Suppressor macrophage (primary cell): Measurements from ENCODE around the gene RTL10.

Source experiments
- DNase-seq, 4 experiments: peaks; one replicate each; pipeline ENCODE4 v3.0.0-alpha.2; 2020 to 2022

The RTL10 gene

GRCh38 chr22:19821523-19822300 lies 33.0 kb downstream of the RTL10 start:
- peak in 1 of 4 experiments; percentile 2 for DNase-seq

- DNase-seq, result peak in 1 of 4 experiments; percentile 5
These were observed 33.7 kb downstream of the RTL10 start for GRCh38 chr22:19820880-19821522.

- no peak for DNase-seq
These were observed 34.5 kb downstream of the RTL10 start for GRCh38 chr22:19819911-19820879.

GRCh38 chr22:19819208-19819910 lies 35.3 kb downstream of the RTL10 start:
- DNase-seq, result no peak

GRCh38 chr22:19818324-19819207 lies 36.1 kb downstream of the RTL10 start:
- DNase-seq, result no peak

- DNase-seq, result no peak
These were observed 38.1 kb downstream of the RTL10 start for GRCh38 chr22:19816372-19817119.

- DNase-seq, result no peak
These were observed 38.8 kb downstream of the RTL10 start for GRCh38 chr22:19815823-19816290.

- no peak for DNase-seq
These were observed 39.4 kb downstream of the RTL10 start for GRCh38 chr22:19815093-19815822.

GRCh38 chr22:19814428-19814827 lies 40.2 kb downstream of the RTL10 start:
- no peak for DNase-seq

GRCh38 chr22:19812910-19813309 lies 41.8 kb downstream of the RTL10 start:
- no peak for DNase-seq

GRCh38 chr22:19811811-19812771 lies 42.6 kb downstream of the RTL10 start:
- no peak for DNase-seq

GRCh38 chr22:19811211-19811621 lies 43.5 kb downstream of the RTL10 start:
- DNase-seq, result no peak

- DNase-seq, result no peak
These were observed 44.1 kb downstream of the RTL10 start for GRCh38 chr22:19810381-19811201.

- DNase-seq, result no peak
These were observed 44.9 kb downstream of the RTL10 start for GRCh38 chr22:19809741-19810140.

GRCh38 chr22:19808873-19809478 lies 45.7 kb downstream of the RTL10 start:
- no peak for DNase-seq

- DNase-seq, result no peak
These were observed 46.5 kb downstream of the RTL10 start for GRCh38 chr22:19807914-19808872.
